ENCODE measurements around the gene INHBC.
"Not testable (repeated sequence)": the region's sequence is repeated elsewhere in the genome, so short reads cannot be mapped to it uniquely, and the experiment has no call there.

The INHBC gene

DNA sequence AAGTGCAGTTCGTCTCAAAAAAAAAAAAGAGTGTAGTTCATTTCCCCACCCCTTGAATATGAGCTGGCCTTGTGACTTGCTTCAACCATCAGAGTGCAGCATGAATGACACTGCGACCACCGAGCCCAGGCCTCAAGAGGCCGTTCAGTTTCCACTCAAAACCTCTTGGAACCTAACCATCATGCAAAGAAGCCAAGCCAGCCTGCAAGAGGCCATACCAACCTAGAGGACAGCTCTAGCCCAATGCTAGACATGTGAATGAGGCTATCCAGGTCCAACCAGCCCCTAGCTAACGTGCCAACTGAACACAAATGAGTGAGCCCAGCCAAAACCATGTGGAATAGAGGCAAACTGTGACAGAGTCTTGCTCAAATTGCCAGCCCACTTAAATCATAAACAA lies 33.4 kb upstream of the INHBC start:
- H3K27ac ChIP-seq (ENCODE audit: extremely low read depth, low read depth, low read length) = no peak overlapping the region
- no peaks in the 10 kb centered on the region for H3K9me3 ChIP-seq (ENCODE audit: control insufficient read depth, insufficient read depth, low read depth, low read length)
- TF ChIP-seq ZNF16 (tag by site-specific recombination; IDR thresholded peaks at IDR 0.05; ENCODE audit: low read depth) (no peak), RBAK (tag by site-specific recombination; IDR thresholded peaks at IDR 0.05) (no peak), ZNF274 (IDR thresholded peaks at IDR 0.05; ENCODE audit: low read length) (no peak), ZNF274 (tag by site-specific recombination; IDR thresholded peaks at IDR 0.05; ENCODE audit: borderline replicate concordance) (no peak), KLF9 (tag by site-specific recombination; IDR thresholded peaks at IDR 0.05; ENCODE audit: low read depth) (no peak), ZNF121 (tag by site-specific recombination; IDR thresholded peaks at IDR 0.05) (no peak), ZNF707 (tag by site-specific recombination; IDR thresholded peaks at IDR 0.05) (no peak), ZNF701 (tag by site-specific recombination; IDR thresholded peaks at IDR 0.05) (no peak), PRDM1 (tag by site-specific recombination; IDR thresholded peaks at IDR 0.05) (no peak)
- TF ChIP-seq, protein P1, sequence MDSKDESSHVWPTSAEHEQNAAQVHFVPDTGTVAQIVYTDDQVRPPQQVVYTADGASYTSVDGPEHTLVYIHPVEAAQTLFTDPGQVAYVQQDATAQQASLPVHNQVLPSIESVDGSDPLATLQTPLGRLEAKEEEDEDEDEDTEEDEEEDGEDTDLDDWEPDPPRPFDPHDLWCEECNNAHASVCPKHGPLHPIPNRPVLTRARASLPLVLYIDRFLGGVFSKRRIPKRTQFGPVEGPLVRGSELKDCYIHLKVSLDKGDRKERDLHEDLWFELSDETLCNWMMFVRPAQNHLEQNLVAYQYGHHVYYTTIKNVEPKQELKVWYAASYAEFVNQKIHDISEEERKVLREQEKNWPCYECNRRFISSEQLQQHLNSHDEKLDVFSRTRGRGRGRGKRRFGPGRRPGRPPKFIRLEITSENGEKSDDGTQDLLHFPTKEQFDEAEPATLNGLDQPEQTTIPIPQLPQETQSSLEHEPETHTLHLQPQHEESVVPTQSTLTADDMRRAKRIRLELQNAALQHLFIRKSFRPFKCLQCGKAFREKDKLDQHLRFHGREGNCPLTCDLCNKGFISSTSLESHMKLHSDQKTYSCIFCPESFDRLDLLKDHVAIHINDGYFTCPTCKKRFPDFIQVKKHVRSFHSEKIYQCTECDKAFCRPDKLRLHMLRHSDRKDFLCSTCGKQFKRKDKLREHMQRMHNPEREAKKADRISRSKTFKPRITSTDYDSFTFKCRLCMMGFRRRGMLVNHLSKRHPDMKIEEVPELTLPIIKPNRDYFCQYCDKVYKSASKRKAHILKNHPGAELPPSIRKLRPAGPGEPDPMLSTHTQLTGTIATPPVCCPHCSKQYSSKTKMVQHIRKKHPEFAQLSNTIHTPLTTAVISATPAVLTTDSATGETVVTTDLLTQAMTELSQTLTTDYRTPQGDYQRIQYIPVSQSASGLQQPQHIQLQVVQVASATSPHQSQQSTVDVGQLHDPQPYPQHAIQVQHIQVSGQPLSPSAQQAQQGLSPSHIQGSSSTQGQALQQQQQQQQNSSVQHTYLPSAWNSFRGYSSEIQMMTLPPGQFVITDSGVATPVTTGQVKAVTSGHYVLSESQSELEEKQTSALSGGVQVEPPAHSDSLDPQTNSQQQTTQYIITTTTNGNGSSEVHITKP (tag by site-specific recombination; IDR thresholded peaks at IDR 0.05) = no peak
- no peaks in the 10 kb centered on the region for H3K4me1 ChIP-seq (ENCODE audit: control insufficient read depth, insufficient read depth, low read length)
- POLR2A ChIA-PET = no interaction called here
- no peak overlapping the region for H3K4me3 ChIP-seq (ENCODE audit: low read depth, low read length)
- no peaks in the 10 kb centered on the region; a peak in 1 of 3 replicates for H3K36me3 ChIP-seq (ENCODE audit: control insufficient read depth in 2 of 2, insufficient read depth in 1 of 2, low read length in 2 of 2)
- CTCF ChIA-PET = interaction anchor here (0.5 to 1.5 kb wide), 4 partner anchors 9 to 315 kb away, joined by 3 to 6 read pairs (median 4); no protein-coding TSS in a partner anchor

DNA sequence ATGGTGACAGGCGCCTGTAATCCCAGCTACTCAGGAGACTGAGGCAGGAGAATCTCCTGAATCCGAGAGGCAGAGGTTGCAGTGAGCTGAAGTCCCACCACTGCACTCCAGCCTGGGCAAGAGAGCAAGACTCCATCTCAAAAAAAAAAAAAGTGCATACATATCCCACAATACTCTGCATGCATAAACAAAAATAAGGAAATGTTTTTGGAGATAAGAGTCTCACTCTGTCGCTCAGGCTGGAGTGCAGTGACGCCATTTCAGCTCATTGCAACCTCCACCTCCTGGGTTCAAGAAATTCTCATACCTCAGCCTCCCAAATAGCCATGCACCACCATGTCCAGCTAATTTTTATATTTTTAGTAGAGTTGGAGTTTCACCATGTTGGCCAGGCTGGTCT lies 32.4 kb upstream of the INHBC start:
- H3K27ac ChIP-seq (ENCODE audit: extremely low read depth, low read depth, low read length); H3K9me3 ChIP-seq (ENCODE audit: control insufficient read depth, insufficient read depth, low read depth, low read length); POLR2A ChIA-PET; H3K4me1 ChIP-seq (ENCODE audit: control insufficient read depth, insufficient read depth, low read length); H3K36me3 ChIP-seq (ENCODE audit: control insufficient read depth in 2 of 2, insufficient read depth in 1 of 2, low read length in 2 of 2); H3K4me3 ChIP-seq (ENCODE audit: low read depth, low read length): not testable (repeated sequence)
- CTCF ChIA-PET = interaction anchor here (0.6 to 1.5 kb wide), 5 partner anchors 12 to 131 kb away, joined by 3 to 6 read pairs (median 3); no protein-coding TSS in a partner anchor
- TF ChIP-seq ZNF121 (tag by site-specific recombination; IDR thresholded peaks at IDR 0.05) = 0 out of 2 replicates have a peak, but pooled peaks have one; percentile 37

DNA sequence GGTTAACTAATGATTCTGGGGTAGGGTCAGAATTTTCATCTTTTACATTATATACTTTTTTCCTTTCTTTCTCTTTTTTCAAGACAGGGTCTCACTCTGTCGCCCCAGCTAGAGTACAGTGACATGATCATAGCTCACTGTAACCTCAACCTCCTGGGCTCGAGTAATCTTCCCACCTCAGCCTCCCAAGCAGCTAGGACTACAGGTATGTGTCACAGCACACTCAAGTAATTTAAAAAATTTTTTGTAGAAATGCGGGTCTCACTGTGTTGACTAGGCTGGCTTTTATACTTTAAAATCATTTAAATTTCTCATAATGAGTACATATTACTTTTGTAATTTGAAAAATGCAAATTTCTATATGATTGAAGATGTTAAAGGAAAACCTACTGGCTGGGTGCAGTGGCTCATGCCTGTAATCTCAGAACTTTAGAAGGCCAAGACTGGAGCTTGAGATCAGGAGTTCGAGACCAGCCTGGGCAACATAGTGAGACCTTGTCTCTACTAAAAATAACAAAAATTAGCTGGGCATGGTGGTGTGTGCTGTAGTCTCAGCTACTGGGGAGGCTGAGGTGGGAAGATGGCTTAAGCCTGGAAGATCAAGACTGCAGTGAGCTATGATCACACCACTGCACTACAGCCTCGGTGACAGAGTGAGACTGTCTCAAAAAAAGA lies 29.5 kb upstream of the INHBC start:
- no peaks in the 10 kb centered on the region for H3K4me1 ChIP-seq (ENCODE audit: control insufficient read depth, insufficient read depth, low read length)

More for the DNA sequence above, 29.5 kb upstream of the INHBC start:
- H3K27ac ChIP-seq (ENCODE audit: extremely low read depth, low read depth, low read length) = no peak overlapping the region
- H3K9me3 ChIP-seq (ENCODE audit: control insufficient read depth, insufficient read depth, low read depth, low read length) = no peaks in the 10 kb centered on the region
- TF ChIP-seq ZBTB7A (tag by site-specific recombination; IDR thresholded peaks at IDR 0.05; ENCODE audit: low read depth) = no peak
- TF ChIP-seq, protein P2, sequence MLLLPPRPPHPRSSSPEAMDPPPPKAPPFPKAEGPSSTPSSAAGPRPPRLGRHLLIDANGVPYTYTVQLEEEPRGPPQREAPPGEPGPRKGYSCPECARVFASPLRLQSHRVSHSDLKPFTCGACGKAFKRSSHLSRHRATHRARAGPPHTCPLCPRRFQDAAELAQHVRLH (tag by site-specific recombination; IDR thresholded peaks at IDR 0.05) = no peak
- TF ChIP-seq, protein P3, sequence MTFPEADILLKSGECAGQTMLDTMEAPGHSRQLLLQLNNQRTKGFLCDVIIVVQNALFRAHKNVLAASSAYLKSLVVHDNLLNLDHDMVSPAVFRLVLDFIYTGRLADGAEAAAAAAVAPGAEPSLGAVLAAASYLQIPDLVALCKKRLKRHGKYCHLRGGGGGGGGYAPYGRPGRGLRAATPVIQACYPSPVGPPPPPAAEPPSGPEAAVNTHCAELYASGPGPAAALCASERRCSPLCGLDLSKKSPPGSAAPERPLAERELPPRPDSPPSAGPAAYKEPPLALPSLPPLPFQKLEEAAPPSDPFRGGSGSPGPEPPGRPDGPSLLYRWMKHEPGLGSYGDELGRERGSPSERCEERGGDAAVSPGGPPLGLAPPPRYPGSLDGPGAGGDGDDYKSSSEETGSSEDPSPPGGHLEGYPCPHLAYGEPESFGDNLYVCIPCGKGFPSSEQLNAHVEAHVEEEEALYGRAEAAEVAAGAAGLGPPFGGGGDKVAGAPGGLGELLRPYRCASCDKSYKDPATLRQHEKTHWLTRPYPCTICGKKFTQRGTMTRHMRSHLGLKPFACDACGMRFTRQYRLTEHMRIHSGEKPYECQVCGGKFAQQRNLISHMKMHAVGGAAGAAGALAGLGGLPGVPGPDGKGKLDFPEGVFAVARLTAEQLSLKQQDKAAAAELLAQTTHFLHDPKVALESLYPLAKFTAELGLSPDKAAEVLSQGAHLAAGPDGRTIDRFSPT (tag by site-specific recombination; IDR thresholded peaks at IDR 0.05) = no peak
- TF ChIP-seq, protein P4, sequence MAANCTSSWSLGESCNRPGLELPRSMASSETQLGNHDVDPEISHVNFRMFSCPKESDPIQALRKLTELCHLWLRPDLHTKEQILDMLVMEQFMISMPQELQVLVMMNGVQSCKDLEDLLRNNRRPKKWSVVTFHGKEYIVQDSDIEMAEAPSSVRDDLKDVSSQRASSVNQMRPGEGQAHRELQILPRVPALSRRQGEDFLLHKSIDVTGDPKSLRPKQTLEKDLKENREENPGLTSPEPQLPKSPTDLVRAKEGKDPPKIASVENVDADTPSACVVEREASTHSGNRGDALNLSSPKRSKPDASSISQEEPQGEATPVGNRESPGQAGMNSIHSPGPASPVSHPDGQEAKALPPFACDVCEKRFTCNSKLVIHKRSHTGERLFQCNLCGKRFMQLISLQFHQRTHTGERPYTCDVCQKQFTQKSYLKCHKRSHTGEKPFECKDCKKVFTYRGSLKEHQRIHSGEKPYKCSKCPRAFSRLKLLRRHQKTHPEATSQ (tag by site-specific recombination; IDR thresholded peaks at IDR 0.05) = no peak
- TF ChIP-seq, protein P5, sequence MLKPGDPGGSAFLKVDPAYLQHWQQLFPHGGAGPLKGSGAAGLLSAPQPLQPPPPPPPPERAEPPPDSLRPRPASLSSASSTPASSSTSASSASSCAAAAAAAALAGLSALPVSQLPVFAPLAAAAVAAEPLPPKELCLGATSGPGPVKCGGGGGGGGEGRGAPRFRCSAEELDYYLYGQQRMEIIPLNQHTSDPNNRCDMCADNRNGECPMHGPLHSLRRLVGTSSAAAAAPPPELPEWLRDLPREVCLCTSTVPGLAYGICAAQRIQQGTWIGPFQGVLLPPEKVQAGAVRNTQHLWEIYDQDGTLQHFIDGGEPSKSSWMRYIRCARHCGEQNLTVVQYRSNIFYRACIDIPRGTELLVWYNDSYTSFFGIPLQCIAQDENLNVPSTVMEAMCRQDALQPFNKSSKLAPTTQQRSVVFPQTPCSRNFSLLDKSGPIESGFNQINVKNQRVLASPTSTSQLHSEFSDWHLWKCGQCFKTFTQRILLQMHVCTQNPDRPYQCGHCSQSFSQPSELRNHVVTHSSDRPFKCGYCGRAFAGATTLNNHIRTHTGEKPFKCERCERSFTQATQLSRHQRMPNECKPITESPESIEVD (tag by site-specific recombination; IDR thresholded peaks at IDR 0.05) = no peak
- no peak for TF ChIP-seq ZNF311 (tag by site-specific recombination; IDR thresholded peaks at IDR 0.05; ENCODE audit: borderline replicate concordance)
- TF ChIP-seq GLIS1 (tag by site-specific recombination; IDR thresholded peaks at IDR 0.05) = no peak
- TF ChIP-seq, protein P6, sequence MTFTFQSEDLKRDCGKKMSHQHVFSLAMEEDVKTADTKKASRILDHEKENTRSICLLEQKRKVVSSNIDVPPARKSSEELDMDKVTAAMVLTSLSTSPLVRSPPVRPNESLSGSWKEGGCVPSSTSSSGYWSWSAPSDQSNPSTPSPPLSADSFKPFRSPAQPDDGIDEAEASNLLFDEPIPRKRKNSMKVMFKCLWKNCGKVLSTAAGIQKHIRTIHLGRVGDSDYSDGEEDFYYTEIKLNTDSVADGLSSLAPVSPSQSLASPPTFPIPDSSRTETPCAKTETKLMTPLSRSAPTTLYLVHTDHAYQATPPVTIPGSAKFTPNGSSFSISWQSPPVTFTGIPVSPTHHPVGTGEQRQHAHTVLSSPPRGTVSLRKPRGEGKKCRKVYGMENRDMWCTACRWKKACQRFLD (tag by site-specific recombination; IDR thresholded peaks at IDR 0.05) = no peak
- ChIA-PET POLR2A (no interaction called here), CTCF (interaction anchor here (0.7 kb wide), 1 partner anchor 52 kb away, joined by 4 read pairs; no protein-coding TSS in a partner anchor)
- no peaks in the 10 kb centered on the region; a peak in 1 of 3 replicates for H3K36me3 ChIP-seq (ENCODE audit: control insufficient read depth in 2 of 2, insufficient read depth in 1 of 2, low read length in 2 of 2)
- H3K4me3 ChIP-seq (ENCODE audit: low read depth, low read length) = no peak overlapping the region
